ENCODE measurements around the gene PRRG3. TPM values are rescaled to one million over a fixed set of nuclear protein-coding genes. Genes with fewer than 3 reads are reported as not detected.

Gene PRRG3
- polyA plus RNA-seq, 1 donor (not counting 4 experiments of a cell fraction or from before 2014, with no cell fraction given): not detected

DNA sequence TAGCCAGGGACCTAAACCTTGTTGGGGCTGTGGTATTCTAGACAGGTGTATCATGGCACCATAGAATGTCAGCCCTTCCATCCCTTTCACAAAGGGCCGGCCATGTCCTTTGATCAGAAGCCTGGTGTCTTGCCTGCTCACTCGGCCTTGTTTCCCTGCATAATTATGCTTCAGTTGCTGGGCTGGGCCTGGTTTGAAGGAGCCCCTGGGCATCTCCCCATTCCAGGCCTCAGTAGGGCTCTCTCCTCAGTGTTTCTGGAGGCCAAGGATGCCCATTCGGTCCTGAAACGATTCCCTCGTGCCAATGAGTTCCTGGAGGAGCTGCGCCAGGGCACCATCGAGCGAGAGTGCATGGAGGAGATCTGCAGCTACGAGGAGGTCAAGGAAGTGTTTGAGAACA lies 4.5 kb downstream of the PRRG3 start:
- H3K9ac ChIP-seq (ENCODE audit: control insufficient read depth, extremely low read depth, insufficient read depth, low read length): no peak overlapping the region
- H3K36me3 ChIP-seq (ENCODE audit: control insufficient read depth in 2 of 2, extremely low read depth in 1 of 2, insufficient read depth in 2 of 2, low read length in 2 of 2): no peaks in the 10 kb centered on the region
- H3K9me1 ChIP-seq (ENCODE audit: control insufficient read depth, extremely low read depth, insufficient read depth, low read length): no peaks in the 10 kb centered on the region
- DNase-seq (ENCODE audit: low read depth, low spot score): no peak
- no peak overlapping the region for H3K27ac ChIP-seq (ENCODE audit: control insufficient read depth, insufficient read depth, low read length)
- no peak for TF ChIP-seq EZH2 (IDR thresholded peaks at IDR 0.05; ENCODE audit: low read length)
- TF ChIP-seq, protein P1, sequence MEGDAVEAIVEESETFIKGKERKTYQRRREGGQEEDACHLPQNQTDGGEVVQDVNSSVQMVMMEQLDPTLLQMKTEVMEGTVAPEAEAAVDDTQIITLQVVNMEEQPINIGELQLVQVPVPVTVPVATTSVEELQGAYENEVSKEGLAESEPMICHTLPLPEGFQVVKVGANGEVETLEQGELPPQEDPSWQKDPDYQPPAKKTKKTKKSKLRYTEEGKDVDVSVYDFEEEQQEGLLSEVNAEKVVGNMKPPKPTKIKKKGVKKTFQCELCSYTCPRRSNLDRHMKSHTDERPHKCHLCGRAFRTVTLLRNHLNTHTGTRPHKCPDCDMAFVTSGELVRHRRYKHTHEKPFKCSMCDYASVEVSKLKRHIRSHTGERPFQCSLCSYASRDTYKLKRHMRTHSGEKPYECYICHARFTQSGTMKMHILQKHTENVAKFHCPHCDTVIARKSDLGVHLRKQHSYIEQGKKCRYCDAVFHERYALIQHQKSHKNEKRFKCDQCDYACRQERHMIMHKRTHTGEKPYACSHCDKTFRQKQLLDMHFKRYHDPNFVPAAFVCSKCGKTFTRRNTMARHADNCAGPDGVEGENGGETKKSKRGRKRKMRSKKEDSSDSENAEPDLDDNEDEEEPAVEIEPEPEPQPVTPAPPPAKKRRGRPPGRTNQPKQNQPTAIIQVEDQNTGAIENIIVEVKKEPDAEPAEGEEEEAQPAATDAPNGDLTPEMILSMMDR (optimal IDR thresholded peaks at IDR 0.05 in 1 of 3, IDR thresholded peaks at IDR 0.05 in 1 of 3, conservative IDR thresholded peaks at IDR 0.05 in 1 of 3; ENCODE audit: extremely low read depth in 1 of 3, insufficient read depth in 2 of 3, low read length in 3 of 3): no peak
- H3K4me2 ChIP-seq (ENCODE audit: control insufficient read depth, extremely low read depth, insufficient read depth, low read depth, low read length): no peak overlapping the region
- no peaks in the 10 kb centered on the region for H3K4me1 ChIP-seq (ENCODE audit: control insufficient read depth, extremely low read depth, insufficient read depth, low read length)
- H3K4me3 ChIP-seq (ENCODE audit: control insufficient read depth in 2 of 3, extremely low read depth in 1 of 3, insufficient read depth in 2 of 3, low read depth in 1 of 3, low read length in 3 of 3): no peak overlapping the region
- H4K20me1 ChIP-seq (ENCODE audit: control insufficient read depth, extremely low read depth, insufficient read depth, low read length): no peaks in the 10 kb centered on the region
- H3K27me3 ChIP-seq (ENCODE audit: control insufficient read depth, extremely low read depth, insufficient read depth, low read length): peaks cover 4% of the 10 kb centered on the region
- no peak for FAIRE-seq
- no peaks in the 10 kb centered on the region for H3K9me3 ChIP-seq (ENCODE audit: control insufficient read depth, low read depth, low read length)
- H2AFZ ChIP-seq (ENCODE audit: control insufficient read depth, low read length): no peak overlapping the region
- no peaks in the 10 kb centered on the region for H3K79me2 ChIP-seq (ENCODE audit: control insufficient read depth, insufficient read depth, low read length)
- dilution Hi-C loops (cut with MboI; ENCODE audit: extremely low pct_ligation_motif_present, low sequenced_read_pairs): no loop called here

DNA sequence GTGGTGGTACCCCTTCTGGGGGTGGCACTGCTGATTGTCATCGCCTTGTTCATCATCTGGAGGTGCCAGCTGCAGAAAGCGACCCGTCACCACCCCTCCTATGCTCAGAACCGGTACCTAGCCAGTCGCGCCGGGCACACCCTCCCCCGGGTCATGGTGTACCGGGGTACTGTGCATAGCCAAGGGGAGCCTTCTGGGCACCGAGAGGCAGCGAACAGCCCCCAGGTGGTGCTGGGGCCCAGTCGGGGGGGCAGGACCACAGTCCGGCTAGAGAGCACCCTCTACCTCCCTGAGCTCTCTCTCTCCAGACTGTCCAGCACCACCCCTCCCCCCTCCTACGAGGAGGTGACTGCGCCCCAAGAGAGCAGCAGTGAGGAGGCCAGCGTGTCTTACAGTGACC lies 5.3 kb downstream of the PRRG3 start:
- H3K36me3 ChIP-seq (ENCODE audit: control insufficient read depth in 2 of 2, extremely low read depth in 1 of 2, insufficient read depth in 2 of 2, low read length in 2 of 2): no peaks in the 10 kb centered on the region
- peaks cover 4% of the 10 kb centered on the region for H3K27me3 ChIP-seq (ENCODE audit: control insufficient read depth, extremely low read depth, insufficient read depth, low read length)
- dilution Hi-C loops (cut with MboI; ENCODE audit: extremely low pct_ligation_motif_present, low sequenced_read_pairs): no loop called here
- H2AFZ ChIP-seq (ENCODE audit: control insufficient read depth, low read length): no peak overlapping the region
- DNase-seq (ENCODE audit: low read depth, low spot score): no peak
- no peaks in the 10 kb centered on the region for H3K4me1 ChIP-seq (ENCODE audit: control insufficient read depth, extremely low read depth, insufficient read depth, low read length)
- no peak overlapping the region for H3K27ac ChIP-seq (ENCODE audit: control insufficient read depth, insufficient read depth, low read length)
- no peak for FAIRE-seq
- TF ChIP-seq EZH2 (IDR thresholded peaks at IDR 0.05; ENCODE audit: low read length): no peak
- TF ChIP-seq, protein P1 (optimal IDR thresholded peaks at IDR 0.05 in 1 of 3, IDR thresholded peaks at IDR 0.05 in 1 of 3, conservative IDR thresholded peaks at IDR 0.05 in 1 of 3; ENCODE audit: extremely low read depth in 1 of 3, insufficient read depth in 2 of 3, low read length in 3 of 3): no peak
- H3K9me1 ChIP-seq (ENCODE audit: control insufficient read depth, extremely low read depth, insufficient read depth, low read length): no peaks in the 10 kb centered on the region
- H3K4me2 ChIP-seq (ENCODE audit: control insufficient read depth, extremely low read depth, insufficient read depth, low read depth, low read length): no peak overlapping the region
- no peaks in the 10 kb centered on the region for H3K9me3 ChIP-seq (ENCODE audit: control insufficient read depth, low read depth, low read length)
- no peak overlapping the region for H3K4me3 ChIP-seq (ENCODE audit: control insufficient read depth in 2 of 3, extremely low read depth in 1 of 3, insufficient read depth in 2 of 3, low read depth in 1 of 3, low read length in 3 of 3)
- H4K20me1 ChIP-seq (ENCODE audit: control insufficient read depth, extremely low read depth, insufficient read depth, low read length): no peaks in the 10 kb centered on the region
- no peaks in the 10 kb centered on the region for H3K79me2 ChIP-seq (ENCODE audit: control insufficient read depth, insufficient read depth, low read length)
- no peak overlapping the region for H3K9ac ChIP-seq (ENCODE audit: control insufficient read depth, extremely low read depth, insufficient read depth, low read length)

Data from keratinocyte (primary cell).